Fibroblast of lung (primary cell): Measurements from ENCODE around the gene NLRC5. TPM values are rescaled to one million over a fixed set of nuclear protein-coding genes. Genes with fewer than 3 reads are reported as not detected.

Experiments
- DNase-seq, 2 donors: peaks; one replicate each; pipeline versions ENCODE4 v3.0.0 to v3.0.0-alpha.2; 2010; ENCODE audit warnings: low read depth in 2 of 2
- H2AFZ ChIP-seq: 2 replicates; pipeline ENCODE4 v1.5.1; 2012; ENCODE audit warnings: low read length, control low read depth, inconsistent platforms
- H3K27ac ChIP-seq: 2 replicates; pipeline ENCODE4 v1.5.1; 2011; ENCODE audit warnings: low read length, control low read depth; ENCODE audit not compliant: insufficient read depth
- H3K27me3 ChIP-seq: 2 replicates; pipeline ENCODE4 v1.5.1; 2011; ENCODE audit warnings: mild to moderate bottlenecking, low read length; ENCODE audit not compliant: control insufficient read depth, insufficient read depth
- H3K36me3 ChIP-seq: 2 replicates; pipeline ENCODE4 v1.5.1; 2011; ENCODE audit warnings: low read length; ENCODE audit not compliant: control insufficient read depth, insufficient read depth
- H3K4me1 ChIP-seq: 2 replicates; pipeline ENCODE4 v1.5.1; 2011; ENCODE audit warnings: low read length; ENCODE audit not compliant: control insufficient read depth, insufficient read depth; ENCODE audit errors: extremely low read depth
- H3K4me2 ChIP-seq: 2 replicates; pipeline ENCODE4 v1.5.1; 2011; ENCODE audit warnings: low read length, control low read depth; ENCODE audit not compliant: insufficient read depth; ENCODE audit errors: extremely low read depth
- H3K4me3 ChIP-seq, 4 experiments: fragments of 200-600 bp in 1 of 4; sonication (generic) in 1 of 4; replicated peaks in 1 of 4; 2 replicates each; pipeline ENCODE4 v1.5.1; 2011 to 2016; ENCODE audit warnings: low read length in 4 of 4, low read depth in 3 of 4, mild to moderate bottlenecking in 3 of 4, control low read depth in 2 of 4, inconsistent platforms in 1 of 4, mixed read lengths in 1 of 4; ENCODE audit not compliant: insufficient read depth in 1 of 4; ENCODE audit errors: control extremely low read depth in 1 of 4
- H3K79me2 ChIP-seq: 2 replicates; pipeline ENCODE4 v1.5.1; 2012; ENCODE audit warnings: mild to moderate bottlenecking, low read length, inconsistent platforms; ENCODE audit not compliant: control insufficient read depth, insufficient read depth
- H3K9ac ChIP-seq: 2 replicates; pipeline ENCODE4 v1.5.1; 2011; ENCODE audit warnings: mild to moderate bottlenecking, low read length, control low read depth; ENCODE audit not compliant: insufficient read depth
- H3K9me3 ChIP-seq: 2 replicates; pipeline ENCODE4 v1.5.1; 2012; ENCODE audit warnings: low read depth, low read length; ENCODE audit not compliant: control insufficient read depth, insufficient read depth
- H4K20me1 ChIP-seq: 2 replicates; pipeline ENCODE4 v1.5.1; 2011; ENCODE audit warnings: low read length; ENCODE audit not compliant: control insufficient read depth, insufficient read depth; ENCODE audit errors: extremely low read depth
- EZH2 ChIP-seq: IDR thresholded peaks from 2 replicates; pipeline ENCODE4 v1.5.1; 2012; ENCODE audit warnings: low read length, control low read depth, mild to moderate bottlenecking; ENCODE audit errors: missing control alignments
- polyA plus RNA-seq, 2 donors: library from polyadenylated mRNA; depleted of rRNA in 1 of 2; stranded (reverse) in 1 of 2; unstranded in 1 of 2; fragments of >200 nt; gene quantifications; 2 replicates each; pipeline ENCODE4 v1.2.1, GENCODE V29; 2011 to 2012; ENCODE audit warnings: missing spikeins in 1 of 2
- total RNA-seq: library from RNA; depleted of rRNA; stranded (reverse); fragments of >200 nt; gene quantifications from 2 replicates; pipeline ENCODE4 v1.2.1, GENCODE V29; 2014
- TF ChIP-seq, protein P1 (sequence below), 2 donors: IDR thresholded peaks in 1 of 2; conservative IDR thresholded peaks in 1 of 2; 1 replicate in 1 of 2; 2 replicates in 1 of 2; pipeline ENCODE4 v1.5.1; 2011 to 2012; ENCODE audit warnings: low read length in 2 of 2, control low read depth in 1 of 2, inconsistent platforms in 1 of 2, low read depth in 1 of 2, mild to moderate bottlenecking in 1 of 2

NLRC5 gene
- total and polyA plus RNA-seq, 2 donors (not counting 1 experiment from before 2014, with no cell fraction given) = 22.2 to 43.6 TPM

- H4K20me1 ChIP-seq = no peaks in the 10 kb centered on the region
- TF ChIP-seq, protein P1, sequence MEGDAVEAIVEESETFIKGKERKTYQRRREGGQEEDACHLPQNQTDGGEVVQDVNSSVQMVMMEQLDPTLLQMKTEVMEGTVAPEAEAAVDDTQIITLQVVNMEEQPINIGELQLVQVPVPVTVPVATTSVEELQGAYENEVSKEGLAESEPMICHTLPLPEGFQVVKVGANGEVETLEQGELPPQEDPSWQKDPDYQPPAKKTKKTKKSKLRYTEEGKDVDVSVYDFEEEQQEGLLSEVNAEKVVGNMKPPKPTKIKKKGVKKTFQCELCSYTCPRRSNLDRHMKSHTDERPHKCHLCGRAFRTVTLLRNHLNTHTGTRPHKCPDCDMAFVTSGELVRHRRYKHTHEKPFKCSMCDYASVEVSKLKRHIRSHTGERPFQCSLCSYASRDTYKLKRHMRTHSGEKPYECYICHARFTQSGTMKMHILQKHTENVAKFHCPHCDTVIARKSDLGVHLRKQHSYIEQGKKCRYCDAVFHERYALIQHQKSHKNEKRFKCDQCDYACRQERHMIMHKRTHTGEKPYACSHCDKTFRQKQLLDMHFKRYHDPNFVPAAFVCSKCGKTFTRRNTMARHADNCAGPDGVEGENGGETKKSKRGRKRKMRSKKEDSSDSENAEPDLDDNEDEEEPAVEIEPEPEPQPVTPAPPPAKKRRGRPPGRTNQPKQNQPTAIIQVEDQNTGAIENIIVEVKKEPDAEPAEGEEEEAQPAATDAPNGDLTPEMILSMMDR (conservative IDR thresholded peaks at IDR 0.05 in 1 of 2, IDR thresholded peaks at IDR 0.05 in 1 of 2; ENCODE audit: low read depth in 1 of 2, low read length in 2 of 2) = no peak
- TF ChIP-seq EZH2 = no peak
- H3K27ac ChIP-seq = no peak overlapping the region
- no peaks in the 10 kb centered on the region for H3K4me1 ChIP-seq
- H3K27me3 ChIP-seq = no peaks in the 10 kb centered on the region
- H3K36me3 ChIP-seq = no peaks in the 10 kb centered on the region
- no peak for DNase-seq
- no peaks in the 10 kb centered on the region for H3K79me2 ChIP-seq
- H3K4me2 ChIP-seq = no peak overlapping the region
- no peaks in the 10 kb centered on the region for H3K9me3 ChIP-seq
- H2AFZ ChIP-seq = no peak overlapping the region
- H3K9ac ChIP-seq = no peak overlapping the region
- H3K4me3 ChIP-seq = no peak overlapping the region
Observed at GRCh38 chr16:57100445-57100844, 111.1 kb downstream of the NLRC5 start.

DNA sequence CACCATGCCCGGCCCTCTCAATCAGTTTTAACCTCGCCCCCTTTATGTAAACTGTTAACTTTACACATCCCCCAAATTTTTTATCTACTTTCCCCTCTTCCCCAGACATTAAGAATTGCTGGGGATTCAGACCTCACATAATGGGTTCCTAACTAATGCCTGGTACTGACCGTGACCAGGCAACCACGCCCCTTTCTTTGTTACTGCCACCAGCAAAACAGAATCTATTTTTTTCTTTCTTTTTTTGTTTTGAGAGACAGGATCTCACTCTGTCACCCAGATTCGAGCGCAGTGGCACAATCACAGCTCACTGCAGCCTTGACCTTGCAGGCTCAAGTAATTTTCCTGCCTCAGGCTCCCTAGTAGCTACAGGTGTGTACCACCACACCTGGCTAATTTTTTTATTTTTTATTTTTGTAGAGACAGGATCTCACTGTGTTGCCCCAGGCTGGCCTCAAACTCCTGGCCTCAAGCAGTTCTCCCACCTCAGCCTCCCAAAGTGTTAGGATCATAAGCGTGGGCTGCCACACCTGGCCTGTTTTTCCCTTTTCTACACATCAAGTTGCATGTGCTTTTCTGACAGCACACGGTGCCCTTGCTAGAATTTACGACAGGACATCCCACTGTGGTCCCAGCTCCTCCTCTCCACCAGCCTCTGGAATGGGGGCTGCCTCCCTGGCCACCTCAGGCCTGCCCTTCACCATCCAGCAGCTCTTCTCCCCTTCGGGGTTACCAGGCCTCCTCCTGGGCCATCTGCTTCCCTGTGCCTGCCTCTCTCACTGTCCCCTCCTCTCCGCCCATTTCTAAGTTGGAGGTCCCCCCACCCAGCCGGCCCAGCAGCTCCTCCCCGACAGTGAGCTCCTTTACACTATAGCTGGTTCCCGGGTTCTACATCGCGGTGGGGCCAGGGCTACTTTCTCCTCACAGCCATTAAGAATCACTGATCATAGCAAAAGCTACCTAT is 113.8 kb downstream of the NLRC5 start:
- H3K4me1 ChIP-seq = peaks cover 2% of the 10 kb centered on the region
- H4K20me1 ChIP-seq = no peaks in the 10 kb centered on the region
- H2AFZ ChIP-seq = no peak overlapping the region
- no peaks in the 10 kb centered on the region for H3K79me2 ChIP-seq
- H3K9ac ChIP-seq = no peak overlapping the region
- no peak overlapping the region for H3K4me3 ChIP-seq
- no peak overlapping the region for H3K4me2 ChIP-seq
- no peak for TF ChIP-seq EZH2
- TF ChIP-seq, protein P1 (conservative IDR thresholded peaks at IDR 0.05 in 1 of 2, IDR thresholded peaks at IDR 0.05 in 1 of 2; ENCODE audit: low read depth in 1 of 2, low read length in 2 of 2) = no peak
- H3K9me3 ChIP-seq = no peaks in the 10 kb centered on the region
- no peaks in the 10 kb centered on the region for H3K27me3 ChIP-seq
- DNase-seq = no peak
- H3K36me3 ChIP-seq = no peaks in the 10 kb centered on the region
- H3K27ac ChIP-seq = no peak overlapping the region

- Histone ChIP-seq H3K79me2 (no peaks in the 10 kb centered on the region), H3K4me1 (peaks cover 2% of the 10 kb centered on the region), H3K9me3 (no peaks in the 10 kb centered on the region), H3K9ac (no peak overlapping the region), H3K27ac (no peak overlapping the region), H3K36me3 (no peaks in the 10 kb centered on the region), H2AFZ (no peak overlapping the region), H3K4me3 (no peak overlapping the region), H4K20me1 (no peaks in the 10 kb centered on the region), H3K4me2 (no peak overlapping the region), H3K27me3 (no peaks in the 10 kb centered on the region)
- DNase-seq = no peak
- TF ChIP-seq EZH2 = no peak
- TF ChIP-seq, protein P1 (conservative IDR thresholded peaks at IDR 0.05 in 1 of 2, IDR thresholded peaks at IDR 0.05 in 1 of 2; ENCODE audit: low read depth in 1 of 2, low read length in 2 of 2) = no peak
Observed at GRCh38 chr16:57104706-57105105, 115.3 kb downstream of the NLRC5 start.
